RWPE1 (cell line): ENCODE data around the gene CERKL.

Source experiments
- CTCF ChIA-PET: fragments of 350-600 bp; sonication (Branson Sonifier 250); formaldehyde crosslinking; extraction: SDS; loops from one replicate; lab custom pipeline; 2021; lab: Yijun Ruan, JAX
- POLR2A ChIA-PET: fragments of 400-600 bp; formaldehyde crosslinking; extraction: SDS; loops from one replicate; lab custom pipeline; 2020; ENCODE audit warnings: antibody characterized with exemption; ENCODE audit not compliant: low non-redundant PET; lab: Yijun Ruan, JAX
- DNase-seq: peaks from one replicate; pipeline ENCODE4 v3.0.0; 2012; ENCODE audit warnings: low spot score
- H3K27ac ChIP-seq: fragments of 450-650 bp; 2 replicates; pipeline ENCODE4 v1.5.1; 2017
- CTCF ChIP-seq: fragments of 450-650 bp; conservative IDR thresholded peaks from 2 replicates; pipeline ENCODE4 v1.5.1; 2017; ENCODE audit warnings: low read depth, mild to moderate bottlenecking

The CERKL gene

DNA sequence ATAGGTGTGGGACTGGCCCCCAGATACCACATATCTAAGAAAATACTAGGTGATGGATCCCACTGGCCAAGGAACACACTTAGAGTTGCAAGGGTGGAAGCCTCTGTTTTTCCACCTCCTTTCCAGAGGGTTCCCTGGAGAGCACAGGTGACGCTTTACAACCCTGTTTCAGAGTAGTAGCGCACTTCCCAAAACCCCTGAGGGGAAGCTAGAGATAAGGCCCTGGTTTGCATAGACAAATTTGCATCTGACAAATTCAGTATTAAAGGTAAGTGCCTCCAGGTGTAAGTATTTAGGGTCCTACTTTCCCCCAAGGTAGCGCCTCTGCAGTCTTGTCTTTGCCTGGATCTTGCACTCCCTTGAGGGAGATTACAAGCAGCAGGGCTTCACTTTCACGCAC, 474 bp upstream of the CERKL start:
- no peak overlapping the region for H3K27ac ChIP-seq
- TF ChIP-seq CTCF: no peak
- ChIA-PET CTCF (interaction anchor here (0.5 to 1.3 kb wide), 4 partner anchors 58 to 1161 kb away, joined by 3 read pairs; no protein-coding TSS in a partner anchor), POLR2A (no interaction called here)
- no peak for DNase-seq

DNA sequence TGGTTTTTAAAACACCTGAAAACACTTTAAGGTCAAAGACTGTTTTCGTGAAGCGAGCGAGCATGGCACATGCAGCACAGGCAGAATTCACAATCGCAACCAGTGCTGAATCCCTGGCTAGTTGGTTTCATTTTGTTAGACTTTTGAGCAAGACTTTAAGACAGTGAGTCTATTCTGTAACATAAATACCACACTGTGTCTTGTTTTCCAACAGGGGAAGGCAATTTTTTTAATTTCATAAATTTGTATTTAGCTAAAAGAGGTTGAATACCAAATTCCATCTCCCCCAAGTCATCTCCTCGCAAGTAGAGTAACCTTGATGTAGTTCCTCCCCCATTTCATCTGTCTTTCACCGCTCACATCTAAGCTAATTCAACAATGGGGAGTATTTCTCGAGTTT, 1.4 kb downstream of the CERKL start:
- ChIA-PET POLR2A (interaction anchor here (0.7 kb wide), 1 partner anchor 24 kb away, joined by 3 read pairs; no protein-coding TSS in a partner anchor), CTCF (interaction anchor here (0.6 to 1.4 kb wide), 2 partner anchors 13 to 83 kb away, joined by 3 to 4 read pairs; no protein-coding TSS in a partner anchor)
- no peak overlapping the region for H3K27ac ChIP-seq
- no peak for TF ChIP-seq CTCF
- DNase-seq: no peak

GRCh38 chr2:181649436-181649979, 7.4 kb downstream of the CERKL start:
- no peak for DNase-seq
- POLR2A ChIA-PET: no interaction called here
- CTCF ChIA-PET: no interaction called here
- H3K27ac ChIP-seq: no peak overlapping the region
- no peak for TF ChIP-seq CTCF

- ChIA-PET CTCF (interaction anchor here (0.6 kb wide), 1 partner anchor 34 kb away, joined by 3 read pairs; no protein-coding TSS in a partner anchor), POLR2A (no interaction called here)
- no peak overlapping the region for H3K27ac ChIP-seq
- no peak for TF ChIP-seq CTCF
- no peak for DNase-seq
These were observed 8.3 kb downstream of the CERKL start for GRCh38 chr2:181648478-181649155.

GRCh38 chr2:181646415-181646987, 10.4 kb downstream of the CERKL start:
- H3K27ac ChIP-seq: no peak overlapping the region
- POLR2A ChIA-PET: no interaction called here
- TF ChIP-seq CTCF: no peak

DNA sequence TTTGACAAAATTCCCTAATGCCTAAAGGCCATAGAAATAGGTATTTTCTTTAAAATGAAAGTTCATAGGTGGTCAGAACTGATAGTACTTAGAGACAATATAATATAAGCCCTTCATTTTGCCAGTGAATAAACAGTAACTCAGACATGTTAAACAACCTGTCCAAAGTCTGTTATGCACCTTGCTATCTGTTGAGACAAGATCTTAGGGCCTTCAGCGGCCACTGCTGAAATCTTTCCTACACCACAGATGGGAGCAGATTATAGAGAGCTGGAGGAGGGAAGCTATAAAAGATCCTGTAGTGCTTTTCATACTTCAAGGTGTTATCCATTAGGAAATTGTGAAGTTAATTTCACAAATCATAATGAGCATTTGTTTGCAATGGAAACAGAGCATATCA, 13.8 kb downstream of the CERKL start:
- no peak overlapping the region for H3K27ac ChIP-seq
- no peak for TF ChIP-seq CTCF
- CTCF ChIA-PET: interaction anchor here (1.5 kb wide), 1 partner anchor 12 kb away, joined by 4 read pairs; no protein-coding TSS in a partner anchor
- POLR2A ChIA-PET: no interaction called here
- no peak for DNase-seq

More at GRCh38 chr2:181646415-181646987, 10.4 kb downstream of the CERKL start:
- no peak for DNase-seq
- CTCF ChIA-PET: no interaction called here
